Small intestine (tissue), 7 donors: Measurements from ENCODE around the gene HOXA3. TPM values are rescaled to one million over a fixed set of nuclear protein-coding genes. Genes with fewer than 3 reads are reported as not detected.

ENCODE experiments used
- DNase-seq, 2 donors: peaks; one replicate each; pipeline versions ENCODE4 v3.0.0 to v3.0.0-alpha.2; 2013
- FAIRE-seq: peaks from 2 replicates; lab custom pipeline; 2012; peaks lifted over from hg19 to GRCh38; lab: Jason Lieb, UNC
- H3K27ac ChIP-seq, 3 donors: one replicate each; pipeline ENCODE4 v1.5.1; 2013; ENCODE audit warnings: low read length in 2 of 3, mild to moderate bottlenecking in 2 of 3, control low read depth in 1 of 3, inconsistent platforms in 1 of 3, low read depth in 1 of 3, moderate library complexity in 1 of 3
- H3K27me3 ChIP-seq, 3 donors: one replicate each; pipeline ENCODE4 v1.6.1; 2013; ENCODE audit warnings: low read length in 3 of 3, inconsistent platforms in 1 of 3; ENCODE audit not compliant: control insufficient read depth in 3 of 3, insufficient read depth in 3 of 3
- H3K36me3 ChIP-seq, 3 donors: one replicate each; pipeline ENCODE4 v1.6.1; 2013; ENCODE audit warnings: low read length in 3 of 3, inconsistent platforms in 1 of 3, low read depth in 1 of 3, mild to moderate bottlenecking in 1 of 3, moderate library complexity in 1 of 3; ENCODE audit not compliant: control insufficient read depth in 3 of 3, insufficient read depth in 2 of 3
- H3K4me1 ChIP-seq, 3 donors: one replicate each; pipeline ENCODE4 v1.6.1; 2013; ENCODE audit warnings: low read length in 2 of 3, inconsistent platforms in 1 of 3, low read depth in 1 of 3, mild to moderate bottlenecking in 1 of 3, moderate library complexity in 1 of 3; ENCODE audit not compliant: control insufficient read depth in 3 of 3, insufficient read depth in 2 of 3
- H3K4me3 ChIP-seq, 3 donors: one replicate each; pipeline ENCODE4 v1.5.1; 2013; ENCODE audit warnings: low read length in 3 of 3, control low read depth in 1 of 3, inconsistent platforms in 1 of 3, low read depth in 1 of 3, mild to moderate bottlenecking in 1 of 3, moderate library complexity in 1 of 3
- H3K9me3 ChIP-seq, 2 donors: one replicate each; pipeline ENCODE4 v1.6.1; 2013; ENCODE audit warnings: low read depth in 1 of 2, low read length in 1 of 2; ENCODE audit not compliant: control insufficient read depth in 2 of 2, insufficient read depth in 1 of 2
- WGBS, 3 donors: extraction: QIAGEN DNeasy Blood & Tissue Kit; methylation state at CpG; one replicate each; pipeline ENCODE4 v1.1.7; 2013; 5-methylcytosine and 5-hydroxymethylcytosine counted together
- polyA plus RNA-seq, 4 donors: library from polyadenylated mRNA; stranded (reverse) in 3 of 4; unstranded in 1 of 4; fragments of 200-250 nt in 3 of 4; fragments of 120-200 nt in 1 of 4; gene quantifications; one replicate each; pipeline versions ENCODE4 v1.2.1 to v1.2.3, GENCODE V29; 2013
- donor health status: healthy with polysubstance abuse.
- donor health status: control.
- donor health status: control.
- donor health status: Bipolar disorder and iron deficiency.
- donor health status: healthy.

HOXA3 gene
- polyA plus RNA-seq, 4 donors = 0.45 to 47.4 (median 1.9) TPM

DNA sequence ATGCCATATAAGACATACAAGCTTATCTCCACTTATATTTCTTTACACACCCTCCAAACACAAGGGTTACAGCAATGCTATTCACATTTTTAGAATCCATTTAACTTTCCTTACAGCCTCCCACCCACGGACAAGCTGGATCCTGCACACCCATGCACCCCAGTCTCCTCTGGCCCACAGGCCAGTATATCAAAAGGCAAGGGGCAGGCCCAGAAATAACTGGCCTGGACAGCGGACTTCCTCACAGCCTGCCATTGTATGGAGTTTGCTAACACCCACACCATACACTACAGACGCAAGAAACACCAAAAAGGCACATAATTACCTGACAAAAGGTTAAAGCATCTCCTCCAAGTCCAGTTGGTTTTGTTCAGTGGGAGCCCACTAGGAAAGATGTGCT is 33.8 kb downstream of the HOXA3 start:
- FAIRE-seq (no peak), DNase-seq (no peak)
- 54 to 73% (median 68%) methylated on average over 3 of the region's 3 CpGs for WGBS, 3 donors
- no peaks in the 10 kb centered on the region for H3K9me3 ChIP-seq
- peaks cover 0 to 43% (median 0%) of the 10 kb centered on the region in 3 donors for H3K27me3 ChIP-seq
- H3K27ac ChIP-seq = peak overlapping the region; percentile 5 to 88 (median 86)
- peaks cover 0 to 42% (median 0%) of the 10 kb centered on the region in 3 donors for H3K36me3 ChIP-seq
- peaks cover 1 to 68% (median 14%) of the 10 kb centered on the region in 3 donors for H3K4me1 ChIP-seq
- H3K4me3 ChIP-seq = peak overlapping the region in 1 of 3 donors; percentile 63

DNA sequence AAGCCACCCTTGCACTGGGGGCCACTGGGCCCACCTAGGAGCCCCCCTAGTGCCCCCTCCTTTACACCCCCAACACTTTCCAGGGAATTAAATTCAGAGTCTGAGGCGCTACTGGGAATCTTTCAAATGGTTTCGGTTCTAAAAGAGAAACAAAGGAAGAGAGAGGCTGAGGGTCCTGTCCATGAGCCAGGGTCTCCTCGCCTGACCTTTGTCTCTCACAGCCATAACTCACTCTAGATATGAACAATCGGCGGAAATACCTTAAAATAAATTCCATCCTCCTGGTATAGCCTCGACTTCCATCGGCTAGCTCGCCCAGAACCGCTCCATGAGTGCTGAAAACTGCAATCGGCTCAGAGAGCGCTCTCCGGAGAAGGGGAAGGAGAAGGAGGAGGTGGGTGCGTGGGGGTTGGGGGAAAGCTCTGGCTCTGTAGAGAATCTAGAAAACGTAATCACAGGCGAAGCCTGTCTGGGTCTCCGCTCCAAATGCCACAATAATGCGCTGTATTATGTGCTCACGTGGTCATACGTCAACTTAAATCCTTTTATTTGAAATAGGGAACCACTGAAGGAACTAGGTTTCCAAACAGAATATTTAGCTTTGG is 34.4 kb downstream of the HOXA3 start:
- H3K27me3 ChIP-seq = peaks cover 0 to 41% (median 0%) of the 10 kb centered on the region in 3 donors
- no peaks in the 10 kb centered on the region for H3K9me3 ChIP-seq
- DNase-seq (no peak), FAIRE-seq (no peak)
- peak overlapping the region in 2 of 3 donors; percentile 86 to 88 for H3K27ac ChIP-seq
- WGBS, 3 donors = 57 to 86% (median 72%) methylated on average over 19 of the region's 19 CpGs
- H3K4me3 ChIP-seq = peak overlapping the region in 2 of 3 donors; percentile 4 to 63
- H3K36me3 ChIP-seq = peaks cover 0 to 41% (median 0%) of the 10 kb centered on the region in 3 donors
- H3K4me1 ChIP-seq = peaks cover 0 to 65% (median 14%) of the 10 kb centered on the region in 3 donors

DNA sequence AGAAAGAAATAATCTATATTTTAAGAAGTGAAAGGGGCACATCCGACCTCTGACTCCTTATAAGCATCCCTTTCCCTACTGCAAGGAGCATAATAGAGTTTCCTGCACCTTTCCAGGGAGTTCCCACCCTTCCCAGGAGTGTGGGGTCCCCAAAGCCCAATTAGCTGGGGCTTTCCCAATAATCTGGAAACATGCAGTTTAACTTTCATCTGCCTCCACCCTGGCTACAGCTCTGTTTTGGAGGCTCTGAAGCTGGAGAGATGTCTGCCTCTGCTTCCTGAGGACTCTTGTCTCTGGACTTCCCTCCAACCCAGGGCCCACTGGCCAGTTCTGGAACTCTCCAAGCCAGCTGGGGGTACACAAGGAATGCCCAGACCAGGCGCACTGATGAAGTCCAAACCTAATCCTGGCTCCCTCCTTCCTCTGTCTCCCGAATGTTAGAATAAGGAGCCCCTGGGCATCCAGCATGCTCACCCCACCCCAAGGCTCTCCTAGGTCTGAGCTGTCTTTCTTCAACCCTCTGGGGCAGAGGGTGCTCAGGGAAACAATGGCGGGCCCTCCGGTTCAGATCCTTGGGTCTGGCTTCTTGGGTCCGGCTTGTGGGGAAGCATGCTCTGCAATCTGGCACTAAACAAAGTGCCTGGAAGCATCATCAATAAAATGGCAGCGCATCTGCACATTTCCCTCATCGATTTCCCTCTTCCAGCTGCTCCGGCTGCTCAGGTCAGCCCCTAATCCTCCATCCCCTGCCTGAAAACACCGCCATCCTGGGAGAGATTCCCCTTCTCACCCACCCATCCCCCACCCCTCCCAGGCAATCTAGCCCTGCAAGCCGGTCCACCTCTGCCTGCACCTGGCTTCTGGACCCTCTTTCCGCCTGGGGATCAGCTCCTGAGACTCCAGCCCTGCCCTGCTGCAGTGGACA is 35.2 kb downstream of the HOXA3 start:
- H3K4me1 ChIP-seq = peaks cover 0 to 59% (median 14%) of the 10 kb centered on the region in 3 donors
- FAIRE-seq = no peak

DNA sequence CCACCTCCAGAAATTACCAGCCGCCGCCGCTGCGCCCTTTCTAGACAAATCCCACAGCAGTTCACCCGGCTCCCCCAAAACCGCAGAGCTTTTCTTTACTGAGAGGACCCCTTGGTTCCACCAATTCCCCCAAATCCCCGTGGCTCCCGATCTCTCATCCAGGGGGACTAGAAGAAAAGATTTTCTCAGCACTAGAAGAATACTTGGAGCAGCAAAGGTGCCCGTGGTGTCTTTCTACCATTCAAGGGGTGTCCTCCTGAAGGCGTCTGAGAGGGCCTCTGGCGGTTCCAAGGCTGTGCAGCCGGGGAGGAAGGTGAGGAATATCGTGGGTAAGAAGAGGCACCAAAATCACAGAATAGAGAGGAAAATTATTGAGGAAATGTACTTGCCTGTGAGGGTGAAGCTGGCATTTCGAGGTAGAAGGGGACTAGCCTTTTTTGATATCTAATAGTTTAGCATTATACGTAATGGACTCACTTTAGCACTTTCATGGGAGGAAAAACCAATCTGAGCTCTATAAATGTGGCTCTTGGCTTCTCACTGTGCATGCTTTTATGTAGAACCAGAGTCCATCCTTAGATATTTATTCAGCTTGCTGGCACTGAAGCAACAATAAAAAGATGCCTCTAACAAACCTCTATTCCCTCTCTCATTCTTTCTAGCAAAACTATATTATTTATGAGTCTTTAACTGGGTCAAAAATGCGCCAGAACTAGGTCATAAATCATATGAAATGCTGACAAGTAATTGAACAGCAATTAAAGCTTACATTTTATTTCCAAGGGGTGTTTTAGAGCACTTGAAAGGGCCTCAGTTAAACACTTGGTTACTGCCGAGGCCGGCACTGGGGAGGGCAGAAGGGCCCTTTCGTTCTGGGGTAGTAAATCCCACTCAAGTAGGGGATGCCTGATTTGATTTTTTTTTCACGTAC is 36.1 kb downstream of the HOXA3 start:
- WGBS, 3 donors = 38 to 44% (median 42%) methylated on average over 20 of the region's 20 CpGs

More for the DNA sequence above, 35.2 kb downstream of the HOXA3 start:
- Histone ChIP-seq H3K9me3 (no peaks in the 10 kb centered on the region), H3K4me3 (peak overlapping the region in 2 of 3 donors; percentile 4 to 63), H3K36me3 (peaks cover 0 to 35% (median 0%) of the 10 kb centered on the region in 3 donors), H3K27me3 (peaks cover 0 to 43% (median 0%) of the 10 kb centered on the region in 3 donors), H3K27ac (peak overlapping the region in 2 of 3 donors; percentile 86 to 88)
- DNase-seq = no peak
- 53 to 80% (median 73%) methylated on average over 12 of the region's 12 CpGs for WGBS, 3 donors

DNA sequence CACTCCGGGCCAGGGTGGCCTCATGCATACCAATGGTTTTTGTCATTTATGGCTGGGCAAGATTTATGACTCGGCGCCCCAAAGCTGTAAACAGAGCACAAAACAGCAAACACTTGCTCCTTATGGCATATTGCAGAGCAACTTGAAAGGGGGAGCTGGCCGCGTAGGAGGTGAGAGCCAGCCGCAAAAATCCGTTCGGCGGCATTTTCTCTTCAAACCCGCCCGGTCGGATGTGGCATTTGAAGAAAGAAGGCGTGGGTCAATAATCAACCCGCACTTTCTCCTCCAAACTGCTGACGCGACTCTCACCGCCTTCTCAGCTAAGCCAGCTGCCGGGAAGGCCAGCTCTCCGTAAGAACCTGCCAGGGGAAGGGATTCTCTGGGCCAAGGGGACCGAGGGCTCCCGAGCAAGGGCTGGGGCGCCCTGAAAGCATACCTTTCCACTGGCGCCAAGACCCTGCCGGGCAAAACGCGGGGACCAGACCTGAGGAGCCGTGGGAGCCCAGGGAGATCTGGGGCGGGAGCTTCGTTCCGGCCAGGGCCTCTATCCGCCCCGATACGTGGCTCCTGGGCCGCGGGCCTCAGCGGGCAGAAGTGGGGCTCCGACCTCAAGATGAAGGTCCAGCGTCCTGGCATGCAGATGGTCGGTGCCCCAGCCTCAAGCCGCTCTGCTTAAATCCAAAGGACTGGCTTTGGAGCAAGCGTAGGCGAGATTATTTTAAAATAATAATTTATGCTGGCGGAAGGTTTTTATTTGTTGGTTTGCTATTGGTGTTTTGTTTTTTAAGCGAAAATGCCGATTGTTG is 37.0 kb downstream of the HOXA3 start:
- peak overlapping the region; percentile 59 to 90 (median 88) for H3K27ac ChIP-seq
- FAIRE-seq = no peak

More for the DNA sequence above, 36.1 kb downstream of the HOXA3 start:
- peaks cover 0 to 45% (median 0%) of the 10 kb centered on the region in 3 donors for H3K27me3 ChIP-seq
- DNase-seq (no peak), FAIRE-seq (no peak)
- peaks cover 0 to 32% (median 0%) of the 10 kb centered on the region in 3 donors for H3K36me3 ChIP-seq
- peak overlapping the region in 2 of 3 donors; percentile 46 to 63 for H3K4me3 ChIP-seq
- H3K4me1 ChIP-seq = peaks cover 0 to 50% (median 14%) of the 10 kb centered on the region in 3 donors
- no peaks in the 10 kb centered on the region for H3K9me3 ChIP-seq
- H3K27ac ChIP-seq = peak overlapping the region in 2 of 3 donors; percentile 88 to 90

DNA sequence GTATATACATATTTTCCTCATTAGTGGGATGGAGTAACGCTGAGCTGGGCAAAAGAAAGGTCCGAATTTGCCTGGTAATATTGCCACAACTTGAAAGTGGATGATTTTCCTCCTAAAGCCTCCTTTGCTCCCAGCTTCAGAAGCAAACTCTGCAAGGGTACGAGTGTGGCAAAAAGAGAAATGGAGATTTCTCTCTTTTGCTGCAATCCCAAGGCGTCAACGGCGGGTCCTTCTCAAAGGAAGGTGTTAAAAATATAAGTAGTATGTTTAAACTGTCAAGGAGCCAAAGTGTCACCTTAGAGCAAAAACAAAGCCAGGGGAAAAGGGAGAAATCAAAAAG is 37.5 kb downstream of the HOXA3 start:
- no peak for FAIRE-seq

More for the DNA sequence above, 37.0 kb downstream of the HOXA3 start:
- peaks cover 0 to 54% (median 0%) of the 10 kb centered on the region in 3 donors for H3K27me3 ChIP-seq
- WGBS, 3 donors = 14 to 34% (median 30%) methylated on average over 45 of the region's 45 CpGs
- peaks cover 0 to 30% (median 0%) of the 10 kb centered on the region in 3 donors for H3K36me3 ChIP-seq
- peaks cover 0 to 49% (median 8%) of the 10 kb centered on the region in 3 donors for H3K4me1 ChIP-seq
- peak overlapping the region; percentile 46 to 63 (median 47) for H3K4me3 ChIP-seq
- DNase-seq = peak; percentile 77 to 90
- no peaks in the 10 kb centered on the region for H3K9me3 ChIP-seq

More for the DNA sequence above, 37.5 kb downstream of the HOXA3 start:
- peak overlapping the region in 2 of 3 donors; percentile 88 to 90 for H3K27ac ChIP-seq
- peaks cover 0 to 34% (median 0%) of the 10 kb centered on the region in 3 donors for H3K36me3 ChIP-seq
- WGBS, 3 donors = 16 to 35% (median 29%) methylated on average over 6 of the region's 6 CpGs
- peaks cover 0 to 58% (median 0%) of the 10 kb centered on the region in 3 donors for H3K27me3 ChIP-seq
- H3K4me3 ChIP-seq = peak overlapping the region in 1 of 3 donors; percentile 63
- H3K9me3 ChIP-seq = no peaks in the 10 kb centered on the region
- no peak for DNase-seq
- peaks cover 0 to 47% (median 6%) of the 10 kb centered on the region in 3 donors for H3K4me1 ChIP-seq
